HAP-1 (cell line): ENCODE measurements around the gene RPS6KC1.
"Not testable (repeated sequence)": the region's sequence is repeated elsewhere in the genome, so short reads cannot be mapped to it uniquely, and the experiment has no call there.

Experiments used
- DNase-seq, 2 experiments: peaks; one replicate each; pipeline ENCODE4 v3.0.0-alpha.2; 2016 to 2020; ENCODE audit warnings: low spot score in 2 of 2
- H3K27me3 ChIP-seq: fragments of 250-450 bp; sonication (Bioruptor Pico); 2 replicates; pipeline ENCODE4 v1.5.1; 2020; ENCODE audit warnings: low read depth, mild to moderate bottlenecking, moderate library complexity
- H3K36me3 ChIP-seq: fragments of 250-450 bp; sonication (Bioruptor Pico); replicated peaks from 2 replicates; pipeline ENCODE4 v1.5.1; 2020; ENCODE audit warnings: mild to moderate bottlenecking
- H3K4me1 ChIP-seq: fragments of 250-450 bp; sonication (Bioruptor Pico); 2 replicates; pipeline ENCODE4 v1.5.1; 2020; ENCODE audit warnings: mild to moderate bottlenecking
- H3K4me3 ChIP-seq: fragments of 250-450 bp; sonication (Bioruptor Pico); 2 replicates; pipeline ENCODE4 v1.5.1; 2020; ENCODE audit warnings: mild to moderate bottlenecking, moderate library complexity
- H3K9me3 ChIP-seq: fragments of 250-450 bp; sonication (Bioruptor Pico); 2 replicates; pipeline ENCODE4 v1.5.1; 2020; ENCODE audit warnings: mild to moderate bottlenecking, moderate library complexity
- in situ Hi-C: fragments of 300-500 bp; cut with MboI; formaldehyde crosslinking; loops from 3 replicates; pipeline ENCODE4 v1.14.3; 2020; ENCODE audit warnings: low sequenced_read_pairs, inconsistent platforms, mixed read lengths

Gene RPS6KC1

DNA sequence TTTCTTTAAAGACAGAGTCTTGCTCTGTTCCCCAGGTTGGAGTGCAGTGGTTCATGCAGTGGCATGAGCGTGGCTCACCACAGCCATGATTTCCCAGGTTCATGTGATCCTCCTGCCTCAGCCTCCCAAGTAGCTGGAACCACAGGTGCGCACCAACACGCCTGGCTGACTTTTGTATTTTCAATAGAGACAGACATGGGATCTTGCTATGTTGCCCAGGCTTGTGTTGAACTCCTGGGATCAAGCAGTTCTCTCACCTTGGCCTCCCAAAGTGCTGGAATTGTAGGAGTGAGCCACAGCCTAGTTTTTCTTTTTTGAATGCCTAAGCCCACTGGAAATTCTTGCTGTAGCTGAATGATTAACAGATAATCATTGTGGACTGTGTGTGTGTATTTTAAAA, 113.5 kb downstream of the RPS6KC1 start:
- in situ Hi-C loops = no loop called here
- no peak for DNase-seq
- peaks cover 18% of the 10 kb centered on the region for H3K4me1 ChIP-seq
- no peaks in the 10 kb centered on the region for H3K9me3 ChIP-seq
- H3K36me3 ChIP-seq = peaks cover 3% of the 10 kb centered on the region; the same call in 1 of the 2 replicates
- H3K4me3 ChIP-seq = no peak overlapping the region
- H3K27me3 ChIP-seq = no peaks in the 10 kb centered on the region

GRCh38 chr1:213166852-213167251, 115.8 kb downstream of the RPS6KC1 start:
- Histone ChIP-seq H3K9me3 (no peaks in the 10 kb centered on the region), H3K36me3 (peaks cover 3% of the 10 kb centered on the region; the same call in 1 of the 2 replicates), H3K4me1 (peaks cover 18% of the 10 kb centered on the region), H3K4me3 (no peak overlapping the region), H3K27me3 (no peaks in the 10 kb centered on the region)
- in situ Hi-C loops = no loop called here
- no peak for DNase-seq

- DNase-seq = no peak
- peaks cover 3% of the 10 kb centered on the region; the same call in 1 of the 2 replicates for H3K36me3 ChIP-seq
- no peaks in the 10 kb centered on the region for H3K9me3 ChIP-seq
- in situ Hi-C loops = no loop called here
- no peak overlapping the region for H3K4me3 ChIP-seq
- H3K4me1 ChIP-seq = peaks cover 4% of the 10 kb centered on the region
- H3K27me3 ChIP-seq = no peaks in the 10 kb centered on the region
These were observed 120.7 kb downstream of the RPS6KC1 start for GRCh38 chr1:213171711-213172110.

DNA sequence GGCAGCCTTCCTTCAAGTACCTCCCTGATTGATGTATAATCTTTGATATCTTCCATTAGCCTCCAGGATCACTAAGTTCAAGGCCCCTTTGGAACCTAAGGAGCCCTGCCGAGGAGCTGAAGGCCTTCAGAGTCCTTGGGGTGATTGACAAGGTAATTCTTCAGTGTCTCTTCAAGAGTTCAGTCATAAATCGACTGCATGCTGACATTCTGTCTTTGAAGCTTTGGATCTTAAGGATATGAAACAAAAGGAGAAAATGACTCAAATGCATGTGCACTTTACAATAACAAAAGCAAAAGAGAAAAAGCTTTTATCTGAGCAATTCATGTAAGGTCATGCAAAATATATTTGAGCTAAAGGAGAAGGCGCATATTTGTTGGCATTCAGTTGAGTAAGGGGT, 125.3 kb downstream of the RPS6KC1 start:
- DNase-seq = peak; percentile 37 to 79
- Histone ChIP-seq H3K27me3 (no peaks in the 10 kb centered on the region), H3K4me1 (peaks cover 17% of the 10 kb centered on the region), H3K4me3 (no peak overlapping the region), H3K36me3 (no peaks in the 10 kb centered on the region), H3K9me3 (no peaks in the 10 kb centered on the region)
- in situ Hi-C loops = no loop called here

DNA sequence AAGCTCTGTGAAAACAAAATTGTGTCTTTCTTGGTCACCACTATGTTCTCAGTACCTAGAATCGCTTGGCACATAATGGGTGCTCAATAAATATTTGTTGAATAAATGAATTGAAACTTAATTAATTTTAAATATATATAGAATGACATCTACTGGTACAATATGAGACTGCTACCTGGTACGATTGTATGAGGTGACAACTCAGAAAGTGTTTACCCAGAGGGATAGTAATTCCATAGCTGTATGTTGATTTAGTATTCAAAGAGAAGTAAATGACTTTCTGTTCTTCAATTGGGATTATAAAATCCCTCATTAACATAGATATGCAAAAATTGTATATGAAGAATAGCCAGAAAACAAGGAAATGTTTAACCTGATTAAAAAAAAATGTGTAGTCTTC, 128.7 kb downstream of the RPS6KC1 start:
- Histone ChIP-seq H3K4me1 (peaks cover 17% of the 10 kb centered on the region), H3K27me3 (no peaks in the 10 kb centered on the region), H3K36me3 (no peaks in the 10 kb centered on the region), H3K4me3 (no peak overlapping the region), H3K9me3 (no peaks in the 10 kb centered on the region)
- in situ Hi-C loops = no loop called here
- DNase-seq = peak in 1 of 2 experiments; percentile 4

DNA sequence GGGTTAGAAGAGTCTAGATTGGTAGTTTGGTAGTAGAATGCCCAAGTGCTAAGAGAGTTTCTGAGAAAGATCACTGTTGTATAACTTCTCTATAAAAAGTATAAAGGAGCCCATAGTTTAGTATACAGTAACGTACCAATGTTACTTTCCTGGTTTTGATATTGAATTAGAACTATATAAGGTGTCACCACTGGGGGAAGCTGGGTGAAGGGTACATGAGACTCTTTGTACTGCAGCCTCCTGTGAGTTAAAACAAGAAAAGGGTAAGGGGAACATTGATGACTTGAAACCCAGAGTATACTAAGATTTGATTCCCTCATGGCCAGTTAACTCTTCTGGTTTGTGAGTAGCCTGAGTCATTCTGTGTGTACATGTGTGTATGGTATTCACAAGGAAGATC, 129.8 kb downstream of the RPS6KC1 start:
- H3K9me3 ChIP-seq = no peaks in the 10 kb centered on the region
- in situ Hi-C loops = no loop called here

DNA sequence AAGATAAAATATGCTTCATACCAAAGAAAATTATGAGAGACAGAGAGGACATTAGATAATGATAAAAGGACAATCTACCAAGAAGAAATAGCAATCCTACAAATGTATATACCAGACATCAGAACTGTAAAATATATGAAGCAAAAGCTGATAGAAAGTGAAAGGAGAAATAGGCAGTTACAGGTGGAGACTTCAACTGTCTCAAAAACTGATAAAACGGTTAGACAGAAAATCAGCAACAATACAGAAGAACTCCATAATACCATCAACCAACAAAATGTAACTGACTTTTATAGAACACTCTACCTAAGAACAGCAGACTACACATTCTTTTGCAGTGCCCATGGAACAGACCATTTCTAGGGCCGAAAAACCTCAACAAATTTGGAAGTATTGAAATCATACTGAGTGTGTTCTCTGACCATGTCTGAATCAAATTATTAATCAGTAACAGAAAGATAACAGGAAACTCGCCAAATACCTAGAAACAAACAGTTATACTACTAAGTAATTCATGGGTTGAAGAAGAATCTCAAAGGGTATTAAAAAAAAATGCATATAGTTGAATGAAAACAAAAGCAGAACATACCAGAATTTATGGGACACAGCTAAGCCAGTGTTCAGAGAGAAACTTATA, 132.1 kb downstream of the RPS6KC1 start:
- in situ Hi-C loops = no loop called here
- H3K4me3 ChIP-seq = no peak overlapping the region
- no peaks in the 10 kb centered on the region for H3K27me3 ChIP-seq
- H3K4me1 ChIP-seq = peaks cover 6% of the 10 kb centered on the region
- H3K36me3 ChIP-seq = no peaks in the 10 kb centered on the region
- no peak for DNase-seq
- no peaks in the 10 kb centered on the region for H3K9me3 ChIP-seq

More for the DNA sequence above, 129.8 kb downstream of the RPS6KC1 start:
- H3K27me3 ChIP-seq = no peaks in the 10 kb centered on the region
- H3K4me1 ChIP-seq = peaks cover 16% of the 10 kb centered on the region
- no peaks in the 10 kb centered on the region for H3K36me3 ChIP-seq
- DNase-seq = no peak
- no peak overlapping the region for H3K4me3 ChIP-seq

DNA sequence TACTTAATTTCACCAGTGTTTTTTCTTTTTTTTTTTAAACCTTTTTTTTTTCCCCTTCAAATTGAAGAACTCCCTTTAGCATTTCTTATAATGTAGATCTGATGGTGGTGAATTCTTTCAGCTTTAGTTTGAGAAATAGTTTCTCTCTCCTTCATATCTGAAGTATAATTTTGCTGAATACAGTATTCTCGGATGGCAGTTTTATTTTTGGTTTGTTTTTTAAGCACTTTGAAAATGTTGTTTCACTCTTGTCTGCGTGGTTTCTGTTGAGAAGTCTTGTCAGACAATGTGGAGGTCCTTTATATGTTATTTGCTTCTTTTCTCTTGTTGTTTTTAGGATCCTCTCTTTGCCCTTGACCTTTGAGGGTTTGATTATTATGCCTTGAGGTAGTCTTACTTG, 135.1 kb downstream of the RPS6KC1 start:
- no peak overlapping the region for H3K4me3 ChIP-seq
- no peaks in the 10 kb centered on the region for H3K36me3 ChIP-seq
- DNase-seq = no peak
- in situ Hi-C loops = no loop called here
- no peaks in the 10 kb centered on the region; the same call in 1 of the 2 replicates for H3K9me3 ChIP-seq
- H3K27me3 ChIP-seq = no peaks in the 10 kb centered on the region
- no peaks in the 10 kb centered on the region for H3K4me1 ChIP-seq

DNA sequence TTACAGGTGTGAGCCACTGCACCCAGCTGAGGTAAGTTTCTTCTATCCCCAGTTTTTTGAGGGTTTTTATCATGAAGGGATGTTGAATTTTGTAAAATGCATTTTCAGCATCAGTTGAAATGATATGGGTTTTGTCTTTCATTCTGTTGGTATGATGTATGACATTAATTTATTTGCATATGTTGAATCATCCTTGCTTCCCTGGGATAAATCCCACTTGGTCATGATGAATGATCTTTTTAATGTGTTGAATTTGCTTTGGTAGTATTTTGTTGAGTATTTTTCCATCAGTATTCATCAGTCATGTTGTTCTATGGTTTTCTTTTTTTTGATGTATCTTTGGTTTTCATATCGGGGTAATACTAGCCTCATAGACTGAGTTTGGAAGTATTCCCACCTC, 141.0 kb downstream of the RPS6KC1 start:
- H3K9me3 ChIP-seq = no peaks in the 10 kb centered on the region; the same call in 1 of the 2 replicates
- H3K36me3 ChIP-seq = no peaks in the 10 kb centered on the region
- DNase-seq = no peak
- no peak overlapping the region for H3K4me3 ChIP-seq
- no peaks in the 10 kb centered on the region for H3K4me1 ChIP-seq
- H3K27me3 ChIP-seq = no peaks in the 10 kb centered on the region
- in situ Hi-C loops = no loop called here

GRCh38 chr1:213194383-213194782, 143.3 kb downstream of the RPS6KC1 start:
- Histone ChIP-seq H3K4me1 (no peaks in the 10 kb centered on the region), H3K36me3 (peaks cover 5% of the 10 kb centered on the region; the same call in 1 of the 2 replicates), H3K4me3 (no peak overlapping the region), H3K27me3 (no peaks in the 10 kb centered on the region), H3K9me3 (no peaks in the 10 kb centered on the region; the same call in 1 of the 2 replicates)
- in situ Hi-C loops = no loop called here
- no peak for DNase-seq

DNA sequence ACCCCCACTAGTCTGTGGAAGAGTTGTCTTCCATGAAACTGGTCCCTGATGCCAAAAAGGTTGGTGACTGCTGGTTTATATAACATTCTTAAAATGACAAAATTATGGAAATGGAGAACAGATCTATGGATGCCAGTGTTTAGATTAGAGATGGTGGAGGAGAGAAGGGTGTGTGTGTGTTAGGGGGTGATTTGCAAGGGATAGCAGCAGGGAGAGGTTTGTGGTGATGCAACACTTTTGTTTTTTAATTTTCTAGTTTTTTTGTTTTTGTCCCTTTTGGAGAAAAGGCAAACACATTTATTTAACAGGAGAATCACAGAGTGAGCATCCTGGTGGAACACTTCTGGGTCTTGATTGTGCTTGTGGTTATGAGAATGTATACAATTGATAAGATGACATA, 143.8 kb downstream of the RPS6KC1 start:
- in situ Hi-C loops = no loop called here
- H3K9me3 ChIP-seq = no peaks in the 10 kb centered on the region; the same call in 1 of the 2 replicates
- no peak overlapping the region for H3K4me3 ChIP-seq
- no peaks in the 10 kb centered on the region for H3K27me3 ChIP-seq
- DNase-seq = no peak
- no peaks in the 10 kb centered on the region for H3K4me1 ChIP-seq
- peaks cover 5% of the 10 kb centered on the region; the same call in 1 of the 2 replicates for H3K36me3 ChIP-seq

GRCh38 chr1:213196328-213197054, 145.4 kb downstream of the RPS6KC1 start:
- H3K27me3 ChIP-seq, H3K9me3 ChIP-seq, DNase-seq, H3K4me3 ChIP-seq, in situ Hi-C loops, H3K4me1 ChIP-seq, H3K36me3 ChIP-seq: not testable (repeated sequence)

GRCh38 chr1:213200630-213201029, 149.6 kb downstream of the RPS6KC1 start:
- DNase-seq = no peak
- in situ Hi-C loops = no loop called here

More at GRCh38 chr1:213200630-213201029, 149.6 kb downstream of the RPS6KC1 start:
- Histone ChIP-seq H3K36me3 (peaks cover 5% of the 10 kb centered on the region; the same call in 1 of the 2 replicates), H3K27me3 (no peaks in the 10 kb centered on the region), H3K4me1 (peaks cover 7% of the 10 kb centered on the region), H3K9me3 (no peaks in the 10 kb centered on the region; the same call in 1 of the 2 replicates), H3K4me3 (no peak overlapping the region)
